Keratinocyte (primary cell): ENCODE results near the gene DDT. TPM values are rescaled to one million over a fixed set of nuclear protein-coding genes. Genes with fewer than 3 reads are reported as not detected.
"Not testable (repeated sequence)": the region's sequence is repeated elsewhere in the genome, so short reads cannot be mapped to it uniquely, and the experiment has no call there.

Experiments used
- DNase-seq: peaks from one replicate; pipeline ENCODE4 v3.0.0-alpha.2; 2011; ENCODE audit warnings: low read depth, missing footprints, low spot score
- FAIRE-seq: peaks from 2 replicates; lab custom pipeline; 2011; peaks lifted over from hg19 to GRCh38; lab: Jason Lieb, UNC
- H2AFZ ChIP-seq: 2 replicates; pipeline ENCODE4 v1.6.0; 2012; ENCODE audit warnings: low read length, control low read depth, inconsistent platforms; ENCODE audit not compliant: control insufficient read depth
- H3K27ac ChIP-seq: 2 replicates; pipeline ENCODE4 v1.5.1; 2011; ENCODE audit warnings: low read length; ENCODE audit not compliant: control insufficient read depth, insufficient read depth
- H3K27me3 ChIP-seq: 3 replicates; pipeline ENCODE4 v1.6.0; 2011; ENCODE audit warnings: low read length; ENCODE audit not compliant: control insufficient read depth, insufficient read depth; ENCODE audit errors: extremely low read depth
- H3K36me3 ChIP-seq, 2 experiments: 2 replicates in 1 of 2; 3 replicates in 1 of 2; pipeline ENCODE4 v1.5.1; 2011; ENCODE audit warnings: low read length in 2 of 2, mild to moderate bottlenecking in 1 of 2; ENCODE audit not compliant: control insufficient read depth in 2 of 2, insufficient read depth in 2 of 2; ENCODE audit errors: extremely low read depth in 1 of 2
- H3K4me1 ChIP-seq: 3 replicates; pipeline ENCODE4 v1.5.1; 2011; ENCODE audit warnings: low read length; ENCODE audit not compliant: control insufficient read depth, insufficient read depth; ENCODE audit errors: extremely low read depth
- H3K4me2 ChIP-seq: 3 replicates; pipeline ENCODE4 v1.6.0; 2011; ENCODE audit warnings: low read depth, low read length; ENCODE audit not compliant: control insufficient read depth, insufficient read depth; ENCODE audit errors: extremely low read depth
- H3K4me3 ChIP-seq, 3 experiments: fragments of 200-600 bp in 1 of 3; sonication (generic) in 1 of 3; 2 replicates in 2 of 3; 3 replicates in 1 of 3; pipeline ENCODE4 v1.5.1; 2011 to 2016; ENCODE audit warnings: low read length in 3 of 3, mild to moderate bottlenecking in 3 of 3, control low read depth in 2 of 3, inconsistent platforms in 1 of 3, low read depth in 1 of 3, mixed read lengths in 1 of 3, mixed run types in 1 of 3, moderate library complexity in 1 of 3; ENCODE audit not compliant: control insufficient read depth in 2 of 3, insufficient read depth in 2 of 3; ENCODE audit errors: extremely low read depth in 1 of 3
- H3K79me2 ChIP-seq: 2 replicates; pipeline ENCODE4 v1.6.0; 2012; ENCODE audit warnings: low read length; ENCODE audit not compliant: control insufficient read depth, insufficient read depth
- H3K9ac ChIP-seq: 3 replicates; pipeline ENCODE4 v1.6.0; 2011; ENCODE audit warnings: low read length; ENCODE audit not compliant: control insufficient read depth, insufficient read depth; ENCODE audit errors: extremely low read depth
- H3K9me1 ChIP-seq: 3 replicates; pipeline ENCODE4 v1.6.0; 2011; ENCODE audit warnings: low read length; ENCODE audit not compliant: control insufficient read depth, insufficient read depth; ENCODE audit errors: extremely low read depth
- H3K9me3 ChIP-seq: 2 replicates; pipeline ENCODE4 v1.5.1; 2012; ENCODE audit warnings: low read depth, low read length; ENCODE audit not compliant: control insufficient read depth
- H4K20me1 ChIP-seq: 3 replicates; pipeline ENCODE4 v1.6.0; 2011; ENCODE audit warnings: low read length; ENCODE audit not compliant: control insufficient read depth, insufficient read depth; ENCODE audit errors: extremely low read depth
- dilution Hi-C: fragments of 300-500 bp; cut with MboI; formaldehyde crosslinking; loops from one replicate; pipeline ENCODE4 v1.7.0; 2020; ENCODE audit warnings: low sequenced_read_pairs; ENCODE audit not compliant: extremely low pct_ligation_motif_present
- polyA plus RNA-seq, 5 experiments: library from polyadenylated mRNA; depleted of rRNA in 3 of 5; stranded (reverse) in 3 of 5; stranded (forward) in 1 of 5; unstranded in 1 of 5; fragments of >200 nt; gene quantifications; 1 replicate in 1 of 5; 2 replicates in 3 of 5; 3 replicates in 1 of 5; pipeline versions ENCODE4 v1.2.1 to v1.2.3, GENCODE V29; 2011 to 2012; ENCODE audit warnings: missing spikeins in 2 of 5, low read depth in 1 of 5, low replicate concordance in 1 of 5

The DDT gene
- polyA plus RNA-seq, 1 donor (not counting 4 experiments of a cell fraction or from before 2014, with no cell fraction given), result 151 TPM

- H4K20me1 ChIP-seq, H3K27ac ChIP-seq, FAIRE-seq, H3K4me1 ChIP-seq, H3K4me2 ChIP-seq, H3K9me1 ChIP-seq, H2AFZ ChIP-seq, dilution Hi-C loops, H3K9me3 ChIP-seq, H3K79me2 ChIP-seq, H3K36me3 ChIP-seq, H3K9ac ChIP-seq, DNase-seq, H3K27me3 ChIP-seq, H3K4me3 ChIP-seq: not testable (repeated sequence)
Observed at GRCh38 chr22:23993080-23993479, 18.8 kb upstream of the DDT start.

GRCh38 chr22:23989583-23990244 is 15.5 kb upstream of the DDT start:
- H3K4me1 ChIP-seq, H3K79me2 ChIP-seq, H3K4me3 ChIP-seq, H3K27me3 ChIP-seq, FAIRE-seq, H3K9ac ChIP-seq, H3K36me3 ChIP-seq, H3K4me2 ChIP-seq, dilution Hi-C loops, H4K20me1 ChIP-seq, H3K27ac ChIP-seq, DNase-seq, H3K9me3 ChIP-seq, H3K9me1 ChIP-seq, H2AFZ ChIP-seq: not testable (repeated sequence)

- not testable (repeated sequence) for H3K27ac ChIP-seq, H3K9me3 ChIP-seq, FAIRE-seq
Observed at GRCh38 chr22:23986538-23987178, 12.4 kb upstream of the DDT start.

GRCh38 chr22:23986089-23986488 is 11.8 kb upstream of the DDT start:
- H3K9me1 ChIP-seq, FAIRE-seq, dilution Hi-C loops, H3K4me2 ChIP-seq, H4K20me1 ChIP-seq, H3K4me3 ChIP-seq, H3K9me3 ChIP-seq, H3K4me1 ChIP-seq, DNase-seq, H3K36me3 ChIP-seq, H3K9ac ChIP-seq, H3K79me2 ChIP-seq, H3K27ac ChIP-seq, H2AFZ ChIP-seq, H3K27me3 ChIP-seq: not testable (repeated sequence)

More at GRCh38 chr22:23986538-23987178, 12.4 kb upstream of the DDT start:
- H2AFZ ChIP-seq, H4K20me1 ChIP-seq, H3K4me2 ChIP-seq, H3K79me2 ChIP-seq, H3K9ac ChIP-seq, H3K36me3 ChIP-seq, H3K4me3 ChIP-seq, H3K9me1 ChIP-seq, dilution Hi-C loops, H3K4me1 ChIP-seq, H3K27me3 ChIP-seq, DNase-seq: not testable (repeated sequence)
